ENCODE measurements around the gene PIGL. TPM values are rescaled to one million over a fixed set of nuclear protein-coding genes. Genes with fewer than 3 reads are reported as not detected.
"Not testable (repeated sequence)": the region's sequence is repeated elsewhere in the genome, so short reads cannot be mapped to it uniquely, and the experiment has no call there.

PIGL gene
- polyA plus RNA-seq, 3 donors: 22.0 to 44.5 (median 41.7) TPM

DNA sequence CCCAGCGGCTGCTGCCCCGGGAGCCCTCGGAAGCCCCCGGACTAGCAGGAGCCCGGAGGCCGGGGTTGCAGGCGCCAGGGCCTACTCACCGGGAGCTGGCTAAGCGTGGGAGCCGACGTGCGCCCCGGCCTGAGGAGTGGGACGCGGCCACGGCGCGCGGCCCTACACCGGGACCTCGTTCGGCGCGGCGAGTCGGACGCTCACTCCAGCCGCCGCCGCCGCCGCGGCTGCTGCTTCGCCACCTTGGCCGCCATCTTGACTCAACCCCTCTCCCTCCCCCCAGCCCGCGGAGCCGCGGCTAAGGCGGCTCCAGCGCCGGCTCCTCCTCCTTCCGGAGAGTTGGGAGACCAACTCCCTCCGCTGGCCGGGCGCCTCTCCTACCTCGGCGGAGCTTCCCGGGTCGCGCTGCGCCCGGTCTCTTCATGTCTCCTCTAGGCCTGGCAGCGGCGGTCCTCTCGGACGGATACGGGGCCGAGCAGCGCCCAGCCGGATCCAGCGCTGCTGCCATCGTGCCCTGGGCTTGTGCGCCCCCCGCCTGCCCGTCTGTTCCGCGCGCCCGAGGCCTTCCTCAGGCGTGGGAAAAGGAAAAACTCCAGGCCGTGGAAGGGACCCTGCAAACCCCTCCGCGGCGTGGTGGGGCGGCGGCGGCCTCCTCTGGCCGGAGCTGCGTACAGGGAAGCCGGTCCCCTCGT, 1.6 kb upstream of the PIGL start, which contains the start of gene NCOR1:
NCOR1 (minus strand) TSS at position 262 of the 692 bp plus-strand sequence. CDS start 20,965 bp downstream, outside the sequence.
- DNase-seq: peak; percentile 95

GRCh38 chr17:16215965-16216316, 1.1 kb upstream of the PIGL start:
- no peak for DNase-seq

DNA sequence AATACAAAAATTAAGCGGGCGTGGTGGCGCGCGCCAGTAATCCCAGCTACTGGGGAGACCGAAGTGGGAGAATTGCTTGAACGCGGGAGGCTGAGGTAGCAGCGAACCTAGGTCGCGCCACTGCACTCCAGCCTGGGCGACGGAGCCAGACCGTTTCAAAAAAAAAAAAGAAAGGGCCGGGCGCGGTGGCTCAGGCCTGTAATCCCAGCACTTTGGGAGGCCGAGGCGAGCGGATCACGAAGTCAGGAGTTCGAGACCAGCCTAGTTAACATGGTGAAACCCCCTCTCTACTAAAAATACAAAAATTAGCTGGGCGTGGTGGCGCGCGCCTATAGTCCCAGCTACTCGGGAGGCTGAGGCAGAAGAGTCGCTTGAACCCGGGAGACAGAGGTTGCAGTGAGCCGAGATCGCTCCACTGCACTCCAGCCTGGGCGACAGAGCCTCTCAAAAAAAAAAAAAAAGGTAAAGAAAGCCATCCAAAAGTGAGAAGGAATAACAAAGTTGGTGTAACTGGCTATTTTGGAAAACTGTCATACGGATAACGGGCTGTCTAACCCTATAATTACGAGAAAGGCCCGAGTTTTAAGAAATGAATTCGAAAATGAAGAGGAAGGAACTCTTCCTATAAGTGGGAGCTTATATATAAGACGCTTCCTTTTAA, 539 bp upstream of the PIGL start:
- DNase-seq: not testable (repeated sequence)

DNA sequence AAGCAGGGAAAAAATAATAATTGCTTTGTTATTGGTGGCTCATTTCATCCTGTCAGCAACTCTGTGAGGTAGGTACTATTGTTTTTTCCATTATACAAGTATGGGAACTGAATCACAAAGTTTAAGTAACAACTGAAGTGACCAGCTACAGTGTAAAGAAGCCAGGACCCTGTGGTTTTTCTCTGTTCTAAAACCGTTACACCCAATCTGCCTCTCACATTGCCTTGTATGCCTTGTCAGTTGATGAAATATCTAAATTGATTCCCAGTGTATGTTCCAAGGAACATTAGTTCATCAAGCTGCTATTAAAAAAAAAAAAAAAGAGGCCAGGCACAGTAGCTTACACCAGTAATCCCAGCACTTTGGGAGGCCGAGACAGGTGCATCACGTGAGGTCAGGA, 5.4 kb downstream of the PIGL start:
- no peak for DNase-seq

GRCh38 chr17:16229912-16230561, 13.0 kb downstream of the PIGL start:
- DNase-seq: not testable (repeated sequence)

GRCh38 chr17:16232391-16232790, 15.4 kb downstream of the PIGL start:
- no peak for DNase-seq

DNA sequence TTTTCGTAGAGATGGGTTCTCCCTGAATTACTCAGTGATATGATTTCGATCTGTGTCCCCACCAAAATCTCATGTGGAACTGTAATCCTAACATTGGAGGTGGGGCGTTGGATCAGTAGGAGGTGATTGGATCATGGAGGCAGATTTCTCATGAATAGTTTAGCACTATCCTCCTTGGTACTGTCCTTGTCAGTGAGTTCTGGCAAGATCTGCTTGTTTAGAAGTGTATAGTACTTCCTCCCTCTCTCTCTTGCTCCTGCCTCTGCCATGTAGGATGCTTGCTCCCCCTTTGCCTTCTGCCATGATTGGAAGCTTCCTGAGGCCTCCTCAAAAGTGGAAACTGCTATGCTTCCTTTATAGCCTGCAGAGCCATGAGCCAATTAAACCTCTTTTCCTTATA, 22.9 kb downstream of the PIGL start:
- no peak for DNase-seq

- DNase-seq: no peak
Observed at GRCh38 chr17:16241906-16242399, 24.9 kb downstream of the PIGL start.

- no peak for DNase-seq
Observed at GRCh38 chr17:16243385-16243784, 26.4 kb downstream of the PIGL start.

DNA sequence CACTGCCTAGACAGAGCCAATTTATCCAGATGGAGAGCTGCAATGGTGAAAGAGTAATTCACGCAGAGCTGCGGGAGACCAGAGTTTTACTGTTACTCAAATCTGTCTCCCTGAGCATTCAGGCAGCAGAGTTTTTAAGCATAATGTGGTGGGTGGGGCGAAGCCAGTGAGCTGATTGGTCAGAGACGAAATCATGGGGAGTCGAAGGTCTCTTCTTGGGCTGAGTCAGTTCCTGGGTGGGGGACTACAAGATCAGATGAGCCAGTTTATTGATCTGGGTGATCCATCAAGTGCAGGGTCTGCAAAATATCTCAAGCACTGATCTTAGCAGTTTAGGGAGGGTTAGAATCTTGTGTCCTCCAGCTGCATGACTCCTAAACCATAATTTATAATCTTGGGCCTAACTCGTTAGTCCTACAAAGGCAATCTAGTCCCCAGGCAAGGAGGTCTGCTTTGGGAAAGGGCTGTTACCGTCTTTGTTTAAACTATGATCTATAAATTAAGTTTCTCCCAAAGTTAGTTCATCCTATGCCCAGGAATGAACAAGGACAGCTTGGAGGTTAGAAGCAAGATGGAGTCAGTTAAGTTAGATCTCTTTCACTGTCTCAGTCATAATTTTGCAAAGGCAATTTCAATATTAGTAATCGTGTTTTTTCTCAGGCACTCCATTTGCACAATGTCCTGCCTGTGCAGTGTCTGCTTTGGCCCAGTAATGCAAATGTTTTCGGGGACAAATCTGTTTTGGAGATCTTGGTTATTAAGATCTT, 27.0 kb downstream of the PIGL start:
- DNase-seq: no peak

DNA sequence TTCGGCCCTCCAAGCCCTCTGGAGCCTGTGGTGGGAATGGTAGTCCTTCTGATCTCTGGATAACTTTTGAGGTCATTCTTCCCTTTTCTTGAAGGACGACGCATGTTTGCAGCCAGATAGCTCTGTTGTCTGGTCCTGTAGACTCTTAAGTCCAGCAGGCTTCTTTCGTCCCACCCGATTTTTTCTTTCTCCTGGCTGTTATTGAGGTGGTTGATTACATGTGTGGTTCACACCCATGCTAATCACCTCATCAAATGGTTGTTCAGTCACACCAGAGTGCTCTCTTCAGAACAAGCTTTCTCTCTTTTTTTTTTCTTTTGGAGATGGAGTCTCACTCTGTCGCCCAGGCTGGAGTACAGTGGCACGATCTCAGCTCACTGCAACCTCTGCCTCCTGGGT, 30.6 kb downstream of the PIGL start:
- DNase-seq: no peak

DNA sequence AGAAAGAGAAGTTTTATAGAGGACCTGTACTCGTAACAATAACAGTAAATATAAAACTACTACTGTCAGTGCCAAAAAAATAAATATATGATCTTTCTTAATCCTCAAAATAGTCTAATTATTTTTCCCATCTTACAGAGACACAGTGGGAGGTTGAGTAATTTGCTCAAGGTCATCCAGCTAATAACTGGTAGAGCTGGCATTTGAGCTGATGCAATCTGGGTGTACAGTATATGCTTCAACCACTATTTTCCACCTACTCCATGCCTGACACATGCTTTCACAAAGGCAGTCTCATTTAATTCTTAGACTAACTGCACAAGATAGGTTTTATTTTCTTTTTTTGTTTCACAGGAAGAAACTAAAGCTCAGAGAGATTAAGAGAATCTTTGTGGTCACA, 33.6 kb downstream of the PIGL start:
- DNase-seq: no peak

- no peak for DNase-seq
Observed at GRCh38 chr17:16251043-16251442, 34.0 kb downstream of the PIGL start.

- DNase-seq: no peak
Observed at GRCh38 chr17:16251556-16251955, 34.5 kb downstream of the PIGL start.

- no peak for DNase-seq
Observed at GRCh38 chr17:16254773-16255400, 37.9 kb downstream of the PIGL start.

- peak; percentile 36 for DNase-seq
Observed at GRCh38 chr17:16255481-16255921, 38.5 kb downstream of the PIGL start.

DNA sequence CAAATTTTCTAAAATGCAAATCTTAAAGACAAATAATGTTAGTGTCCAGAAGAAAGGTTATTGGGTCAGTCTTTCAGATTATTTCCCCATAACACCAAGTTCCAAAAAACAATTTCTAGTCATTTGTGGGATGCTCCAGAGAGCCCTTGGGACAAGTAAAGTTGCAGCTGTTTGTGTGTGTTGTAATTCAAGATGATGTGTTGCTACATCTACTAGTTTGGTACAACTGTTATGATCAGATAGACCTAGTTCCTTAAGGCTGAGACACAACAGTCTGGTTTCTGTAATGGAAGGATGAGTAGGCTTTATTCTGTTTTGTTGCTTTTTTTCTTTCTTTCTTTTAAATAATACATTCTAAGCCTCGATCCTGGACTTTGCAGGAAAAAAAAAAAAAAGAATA, 41.9 kb downstream of the PIGL start:
- no peak for DNase-seq

DNA sequence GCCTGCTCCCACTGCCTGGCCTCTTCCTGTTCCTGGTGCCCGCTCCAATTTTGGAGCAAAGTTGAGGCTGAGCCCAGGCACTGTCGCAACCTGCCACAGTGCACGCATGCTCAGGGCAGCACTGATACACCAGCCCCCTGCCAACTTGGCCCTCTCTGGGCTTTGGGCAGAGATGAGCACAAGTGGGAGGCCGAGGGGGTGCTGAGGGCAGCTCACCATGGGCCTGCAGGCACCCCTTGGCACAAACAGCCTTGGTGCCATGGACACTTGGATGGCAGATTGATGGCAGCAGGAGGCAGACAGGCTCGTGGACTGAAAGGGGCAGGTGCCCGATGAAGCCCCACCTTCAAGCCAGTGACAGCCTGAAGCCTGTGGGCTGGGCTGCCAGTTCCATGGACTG, 42.9 kb downstream of the PIGL start:
- no peak for DNase-seq

DNA sequence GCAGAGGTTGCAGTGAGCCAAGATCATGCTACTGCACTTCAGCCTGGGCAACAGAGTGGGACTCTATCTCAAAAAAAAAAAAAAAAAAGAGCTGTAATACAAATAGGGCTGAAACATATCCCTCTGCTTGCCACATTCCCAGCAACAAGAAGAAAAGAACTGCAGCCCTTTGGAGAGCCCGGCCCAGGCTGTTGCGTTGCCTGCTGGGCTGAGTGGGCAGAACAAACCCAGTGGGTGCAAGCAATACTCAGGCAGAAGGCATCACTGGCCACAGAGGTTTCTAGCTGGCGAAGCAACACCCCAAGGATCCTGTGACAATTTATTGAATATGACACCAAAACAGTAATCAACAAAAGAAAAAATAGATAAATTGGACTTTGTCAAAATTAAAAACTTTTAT, 44.0 kb downstream of the PIGL start:
- no peak for DNase-seq

DNA sequence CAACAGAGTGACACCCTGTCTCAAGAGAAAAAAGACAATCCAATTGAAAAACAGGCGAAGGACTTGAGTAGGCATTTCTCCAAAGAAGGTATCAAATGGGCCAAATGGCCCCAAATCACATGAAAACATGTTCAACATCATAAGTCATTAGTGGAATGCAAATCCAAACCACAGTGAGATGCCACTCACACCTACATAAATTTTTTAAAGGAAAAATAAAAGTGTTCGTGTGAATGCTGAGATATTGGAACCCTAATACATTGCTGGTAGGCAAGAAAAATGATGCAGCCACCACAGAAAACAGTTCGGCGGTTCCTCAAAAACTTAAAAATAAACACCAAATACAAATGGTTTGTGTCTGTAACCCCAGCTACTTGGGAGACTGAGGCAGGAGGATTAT, 45.2 kb downstream of the PIGL start:
- DNase-seq: no peak

- no peak for DNase-seq
Observed at GRCh38 chr17:16267174-16267573, 50.2 kb downstream of the PIGL start.

DNA sequence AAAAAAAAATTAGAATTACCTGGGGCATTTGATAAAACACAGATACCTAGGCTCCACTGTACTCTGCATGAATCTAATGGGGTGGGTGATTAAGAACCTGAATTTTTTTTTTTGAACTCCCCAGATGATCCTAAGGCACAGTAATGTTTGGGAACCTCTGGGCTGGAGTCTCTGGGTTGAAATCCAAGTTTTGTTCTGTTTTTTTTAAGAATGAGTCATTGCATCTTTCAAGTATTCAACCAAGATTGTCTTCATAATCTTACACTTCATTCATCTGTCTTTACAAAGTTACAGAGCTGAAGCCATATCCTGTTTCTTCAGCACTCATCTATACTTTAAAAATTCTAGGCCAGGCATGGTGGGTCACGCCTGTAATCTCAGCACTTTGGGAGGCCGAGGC, 52.6 kb downstream of the PIGL start:
- no peak for DNase-seq

All from renal pelvis (tissue), 4 donors.